HG02852 (cell line): ENCODE measurements around the gene DLGAP4.
"Not testable (repeated sequence)": the region's sequence is repeated elsewhere in the genome, so short reads cannot be mapped to it uniquely, and the experiment has no call there.

Experiments used
- ATAC-seq: cut with Tn5 transposase; IDR thresholded peaks from one replicate; pipeline ENCODE4 v1.9.1; 2021; ENCODE audit warnings: mild to moderate bottlenecking, moderate library complexity; ENCODE audit not compliant: unreplicated experiment

DLGAP4 gene

DNA sequence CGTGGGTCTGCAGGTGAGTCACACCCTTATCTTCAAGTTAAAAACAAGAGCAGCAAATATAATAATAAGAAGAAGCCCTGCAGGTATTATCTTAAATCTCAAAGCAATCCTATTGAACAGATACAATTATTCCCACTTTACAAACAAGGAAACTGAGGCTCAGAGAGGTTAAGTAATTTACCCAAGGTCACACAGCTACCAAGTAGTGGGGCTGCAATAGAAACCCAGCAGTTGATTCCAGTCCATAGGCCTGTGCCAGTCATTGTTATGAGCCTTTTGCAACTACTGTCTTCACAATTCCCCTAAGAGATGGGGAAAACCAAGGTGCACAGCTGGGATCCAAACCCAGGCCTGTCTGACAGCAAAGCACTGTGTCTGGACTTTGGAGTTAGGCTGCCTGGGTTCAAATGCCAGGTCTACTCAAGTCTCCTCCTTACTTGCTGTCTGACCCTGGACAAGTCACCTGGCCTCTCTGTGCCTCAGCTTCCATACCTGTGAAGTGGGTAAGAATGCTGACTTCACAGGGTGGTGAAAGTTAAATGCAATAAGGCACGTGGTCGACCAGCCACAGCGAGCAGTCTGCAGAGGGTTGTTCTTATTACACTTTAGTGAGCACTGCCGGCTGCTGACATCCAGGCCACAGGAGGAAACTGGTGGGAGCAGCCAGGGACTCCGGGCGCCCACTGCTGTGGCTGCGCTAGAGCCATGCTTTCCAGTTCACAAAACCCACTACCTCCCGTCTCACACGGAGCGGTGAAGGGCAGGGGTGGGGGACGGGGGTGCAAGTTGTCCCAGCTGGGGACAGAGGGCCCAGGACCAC is 241.3 kb downstream of the DLGAP4 start:
- no peak for ATAC-seq

- ATAC-seq, result no peak
Measured at GRCh38 chr20:36548006-36548315, 241.8 kb downstream of the DLGAP4 start.

DNA sequence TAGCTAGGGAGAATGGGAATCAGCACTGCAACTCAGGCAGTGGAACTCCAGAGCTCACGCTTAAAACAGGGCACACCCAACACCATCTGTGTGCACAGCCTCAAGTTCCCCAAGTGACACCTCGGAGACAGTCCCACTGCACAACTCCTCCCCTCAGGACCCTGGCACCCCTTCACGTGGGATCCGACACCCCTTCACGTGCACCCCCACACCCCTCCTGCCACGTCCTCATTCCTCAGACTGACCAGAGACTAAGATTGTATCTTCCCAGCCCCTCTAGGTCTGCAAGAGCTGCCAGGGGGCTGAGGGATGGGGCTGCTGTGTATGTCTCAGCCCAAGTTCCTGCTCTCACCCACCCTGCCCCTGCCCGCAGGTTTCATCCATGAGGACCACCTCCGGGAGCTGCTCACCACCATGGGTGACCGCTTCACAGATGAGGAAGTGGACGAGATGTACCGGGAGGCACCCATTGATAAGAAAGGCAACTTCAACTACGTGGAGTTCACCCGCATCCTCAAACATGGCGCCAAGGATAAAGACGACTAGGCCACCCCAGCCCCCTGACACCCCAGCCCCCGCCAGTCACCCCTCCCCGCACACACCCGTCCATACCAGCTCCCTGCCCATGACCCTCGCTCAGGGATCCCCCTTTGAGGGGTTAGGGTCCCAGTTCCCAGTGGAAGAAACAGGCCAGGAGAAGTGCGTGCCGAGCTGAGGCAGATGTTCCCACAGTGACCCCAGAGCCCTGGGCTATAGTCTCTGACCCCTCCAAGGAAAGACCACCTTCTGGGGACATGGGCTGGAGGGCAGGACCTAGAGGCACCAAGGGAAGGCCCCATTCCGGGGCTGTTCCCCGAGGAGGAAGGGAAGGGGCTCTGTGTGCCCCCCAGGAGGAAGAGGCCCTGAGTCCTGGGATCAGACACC is 242.8 kb downstream of the DLGAP4 start:
- no peak for ATAC-seq

- no peak for ATAC-seq
Measured at GRCh38 chr20:36549628-36549941, 243.4 kb downstream of the DLGAP4 start.

- no peak for ATAC-seq
Measured at GRCh38 chr20:36549942-36550789, 244.0 kb downstream of the DLGAP4 start.

GRCh38 chr20:36550790-36551299 is 244.7 kb downstream of the DLGAP4 start:
- no peak for ATAC-seq

- ATAC-seq, result no peak
Measured at GRCh38 chr20:36555248-36555647, 249.1 kb downstream of the DLGAP4 start.

DNA sequence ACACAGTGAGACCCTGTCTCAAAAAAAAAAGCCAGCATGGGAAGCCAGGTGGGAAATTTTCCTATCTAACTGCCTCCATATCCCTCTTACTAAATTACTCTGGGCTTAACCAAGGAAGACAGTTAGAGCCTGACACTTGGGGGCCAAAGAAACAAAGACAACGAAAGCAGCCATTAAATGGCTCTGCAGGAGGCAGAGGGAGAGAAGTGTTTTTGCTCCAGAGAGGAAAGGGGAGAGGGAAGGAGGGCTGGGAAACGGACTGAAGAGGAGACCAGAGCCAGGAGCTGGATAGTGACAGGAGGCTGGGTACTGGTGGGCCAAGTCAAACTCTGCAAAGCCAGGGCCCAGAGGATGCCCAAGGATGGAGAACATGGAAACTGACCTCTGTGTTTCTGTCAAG is 256.6 kb downstream of the DLGAP4 start:
- no peak for ATAC-seq

- no peak for ATAC-seq
Measured at GRCh38 chr20:36563374-36563773, 257.2 kb downstream of the DLGAP4 start.

DNA sequence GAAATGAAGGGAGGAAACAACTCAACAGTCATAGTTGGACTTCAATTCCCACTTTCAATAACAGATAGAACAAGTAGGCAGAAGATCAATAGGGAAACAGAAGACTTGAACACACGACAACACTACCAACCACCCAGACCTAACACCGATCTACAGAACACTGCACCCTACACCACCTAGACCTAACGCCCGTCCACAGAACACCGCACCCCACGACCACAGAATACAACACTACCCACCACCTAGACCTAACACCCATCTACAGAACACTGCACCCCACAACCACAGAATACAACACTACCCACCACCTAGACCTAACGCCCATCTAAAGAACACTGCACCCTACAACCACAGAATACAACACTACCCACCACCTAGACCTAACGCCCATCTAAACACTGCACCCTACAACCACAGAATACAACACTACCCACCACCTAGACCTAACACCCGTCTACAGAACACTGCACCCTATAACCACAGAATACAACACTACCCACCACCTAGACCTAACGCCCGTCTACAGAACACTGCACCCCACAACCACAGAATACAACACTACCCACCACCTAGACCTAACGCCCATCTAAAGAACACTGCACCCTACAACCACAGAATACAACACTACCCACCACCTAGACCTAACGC is 258.1 kb downstream of the DLGAP4 start:
- ATAC-seq, result not testable (repeated sequence)

- not testable (repeated sequence) for ATAC-seq
Measured at GRCh38 chr20:36564726-36565121, 258.6 kb downstream of the DLGAP4 start.

DNA sequence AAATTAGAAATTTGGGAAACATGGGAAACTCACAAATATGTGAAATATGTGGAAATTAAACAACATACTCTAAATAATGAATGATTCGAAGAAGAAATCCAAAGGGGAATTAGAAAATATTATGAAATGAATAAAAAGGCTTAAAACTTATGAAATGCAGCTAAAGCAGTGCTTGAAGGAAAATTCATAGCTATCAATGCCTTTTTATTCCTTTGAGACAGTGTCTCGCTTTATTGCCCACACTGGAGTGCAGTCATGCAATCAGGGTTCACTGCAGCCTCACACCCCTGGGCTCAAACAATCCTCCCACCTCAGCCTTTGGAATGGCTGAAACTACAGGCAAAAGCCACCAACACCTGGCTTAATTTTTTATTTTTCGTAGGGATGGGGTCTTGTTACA is 259.4 kb downstream of the DLGAP4 start:
- ATAC-seq, result no peak

DNA sequence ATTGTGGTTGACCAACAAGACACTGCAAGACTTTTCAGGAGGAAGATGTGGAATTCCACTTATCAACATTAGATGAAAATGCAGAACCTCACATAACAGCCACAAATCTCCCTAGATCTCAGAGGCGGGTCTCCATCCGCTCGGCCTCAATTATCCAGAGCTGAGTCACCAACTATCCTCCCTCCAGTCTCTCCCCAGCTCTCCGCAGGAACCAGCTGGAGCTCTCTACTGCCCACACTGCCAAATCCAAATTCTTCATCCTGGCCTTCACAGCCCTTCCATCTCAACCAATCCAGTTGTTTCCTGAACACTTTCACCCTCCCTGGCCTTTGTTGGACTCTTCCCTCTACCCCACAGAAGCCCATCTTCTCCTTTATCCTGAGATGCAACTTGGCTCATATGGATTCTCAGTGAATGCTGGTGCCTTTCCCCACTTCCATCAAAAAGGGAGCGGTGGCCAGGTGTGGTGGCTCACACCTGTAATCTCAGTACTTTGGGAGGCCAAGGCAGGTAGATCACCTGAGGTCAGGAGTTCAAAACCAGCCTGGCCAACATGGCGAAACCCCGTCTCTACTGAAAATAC is 263.8 kb downstream of the DLGAP4 start:
- no peak for ATAC-seq

DNA sequence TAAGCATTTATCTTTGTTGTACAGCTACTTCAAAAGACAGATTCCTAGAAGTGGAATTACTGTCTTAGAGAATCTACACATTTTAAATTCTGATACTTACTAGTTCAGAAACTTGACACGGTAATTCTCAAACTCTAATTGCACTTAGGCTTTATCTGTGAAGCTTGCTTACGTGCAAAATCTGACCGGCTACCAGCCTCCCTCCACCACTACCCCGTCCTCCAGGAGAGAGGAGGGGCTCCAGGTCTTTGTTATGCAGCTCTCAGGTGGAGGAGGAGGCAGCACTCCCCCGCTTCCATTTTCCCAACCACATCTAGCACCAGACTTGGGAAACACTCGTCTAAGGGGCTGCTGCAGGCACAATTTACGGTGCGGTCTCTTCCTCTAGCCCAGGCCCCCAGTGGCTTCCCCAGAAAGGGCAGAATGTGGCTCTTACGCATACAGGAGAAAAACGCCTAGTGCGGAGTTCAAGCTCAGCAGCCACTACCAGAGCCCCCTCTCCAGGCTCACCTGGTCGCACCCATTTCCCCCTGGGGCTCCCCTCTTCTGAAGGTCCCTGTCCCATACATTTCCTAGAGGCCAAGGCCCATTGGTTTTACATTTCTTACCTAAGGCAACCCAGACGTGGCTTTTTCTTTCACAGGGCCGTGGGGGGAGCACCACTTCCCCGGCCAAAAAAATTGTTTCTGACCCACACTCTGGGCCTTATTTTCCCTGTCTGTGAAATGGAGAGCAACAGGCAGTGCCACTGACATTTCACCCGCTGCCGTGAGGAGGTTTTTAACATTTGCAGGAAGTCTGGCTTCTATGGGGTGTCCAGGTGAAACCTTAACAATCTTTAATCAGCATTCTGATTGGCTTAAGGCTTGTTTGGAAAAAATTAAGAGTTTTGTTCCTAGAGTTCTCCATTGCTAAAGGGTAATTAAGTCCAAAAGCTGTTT is 265.7 kb downstream of the DLGAP4 start:
- ATAC-seq, result no peak

- peak; percentile 19 for ATAC-seq
Measured at GRCh38 chr20:36572701-36573102, 266.6 kb downstream of the DLGAP4 start.

GRCh38 chr20:36573103-36573797 is 267.1 kb downstream of the DLGAP4 start, which contains the start of gene TGIF2:
Gene TGIF2, plus strand, starts transcription at chr20:36573597. Its CDS starts 5,178 bp downstream, at chr20:36578775.
- ATAC-seq, result peak; percentile 60

DNA sequence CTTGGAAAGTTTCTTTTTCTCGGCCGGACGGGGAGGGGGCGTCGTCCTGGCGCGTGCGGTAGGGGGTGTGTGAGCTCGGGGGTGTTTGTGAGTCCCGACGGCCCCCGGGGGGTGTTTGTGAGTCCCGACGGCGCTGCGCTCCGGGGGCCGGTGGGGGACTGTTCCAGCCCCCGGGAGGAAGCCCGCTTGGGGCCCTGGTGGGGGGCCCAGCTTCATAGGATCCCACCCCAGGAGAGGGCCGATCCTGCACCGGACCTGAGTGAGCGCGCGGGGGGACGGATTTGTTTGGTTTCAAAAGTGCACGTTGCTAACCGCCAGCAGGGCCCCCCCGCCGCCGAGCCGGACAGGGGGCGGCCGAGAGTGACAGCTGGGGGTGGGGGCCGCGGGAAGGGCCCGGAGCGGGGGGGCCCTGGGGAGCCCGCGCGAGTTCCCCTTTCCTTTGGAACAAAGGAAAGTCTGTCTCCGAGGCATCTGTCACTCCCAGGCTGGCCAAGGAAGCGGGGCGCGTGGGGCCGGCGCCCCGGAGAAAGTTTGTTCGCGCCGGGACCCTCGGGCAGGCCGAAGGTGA is 267.7 kb downstream of the DLGAP4 start:
- ATAC-seq, result peak; percentile 7
